Neural cell (in vitro differentiated cells): ENCODE results near the gene AKR1C3. TPM values are rescaled to one million over a fixed set of nuclear protein-coding genes. Genes with fewer than 3 reads are reported as not detected.

Experiments used
- H2AFZ ChIP-seq: fragments of 200-600, 300-800 bp; sonication (generic), shearing (Covaris generic); 2 replicates; pipeline ENCODE4 v1.6.0; 2014; ENCODE audit warnings: low read depth, mild to moderate bottlenecking, antibody characterized with exemption, low read length, moderate library complexity
- H3F3A ChIP-seq: fragments of 200-600 bp; shearing (Covaris generic); 2 replicates; pipeline ENCODE4 v1.6.1; 2016; ENCODE audit warnings: mild to moderate bottlenecking, moderate library complexity, mixed read lengths, antibody characterized with exemption, low read length; ENCODE audit not compliant: insufficient read depth, poor library complexity, severe bottlenecking
- H3K27ac ChIP-seq: fragments of 200-600, 300-800 bp; sonication (generic), shearing (Covaris generic); 2 replicates; pipeline ENCODE4 v1.5.1; 2014; ENCODE audit warnings: mild to moderate bottlenecking, low read length, moderate library complexity
- H3K27me3 ChIP-seq: fragments of 300-800, 200-600 bp; sonication (generic), shearing (Covaris generic); 2 replicates; pipeline ENCODE4 v1.6.0; 2014; ENCODE audit warnings: mild to moderate bottlenecking, low read depth, low read length, moderate library complexity; ENCODE audit not compliant: insufficient read depth
- H3K36me3 ChIP-seq: fragments of 300-800, 200-600 bp; sonication (generic), shearing (Covaris generic); 2 replicates; pipeline ENCODE4 v1.5.1; 2014; ENCODE audit warnings: mild to moderate bottlenecking, antibody characterized with exemption, low read length, moderate library complexity; ENCODE audit not compliant: insufficient read depth
- H3K4me2 ChIP-seq: fragments of 300-800, 200-600 bp; sonication (generic), shearing (Covaris generic); 2 replicates; pipeline ENCODE4 v1.6.0; 2014; ENCODE audit warnings: mild to moderate bottlenecking, low read length
- H3K4me3 ChIP-seq: fragments of 300-800, 200-600 bp; sonication (generic), shearing (Covaris generic); 2 replicates; pipeline ENCODE4 v1.5.1; 2014; ENCODE audit warnings: mild to moderate bottlenecking, low read length, moderate library complexity
- H3K79me2 ChIP-seq: fragments of 200-600 bp; shearing (Covaris generic); replicated peaks from 2 replicates; pipeline ENCODE4 v1.6.0; 2014; ENCODE audit warnings: mild to moderate bottlenecking, low read length, moderate library complexity; ENCODE audit not compliant: insufficient read depth
- H3K9ac ChIP-seq: fragments of 300-800, 200-600 bp; sonication (generic), shearing (Covaris generic); 2 replicates; pipeline ENCODE4 v1.6.1; 2016; ENCODE audit warnings: mild to moderate bottlenecking, low read length, mixed read lengths
- H3K9me2 ChIP-seq: fragments of 200-600 bp; shearing (Covaris generic); 2 replicates; pipeline ENCODE4 v1.6.1; 2016; ENCODE audit warnings: mild to moderate bottlenecking, low read length, mixed read lengths; ENCODE audit not compliant: insufficient read depth
- H3K9me3 ChIP-seq: fragments of 200-600, 300-800 bp; sonication (generic), shearing (Covaris generic); 2 replicates; pipeline ENCODE4 v1.6.1; 2016; ENCODE audit warnings: mild to moderate bottlenecking, mixed run types, low read length, moderate library complexity, mixed read lengths
- H4K20me1 ChIP-seq: fragments of 200-600 bp; shearing (Covaris generic); 2 replicates; pipeline ENCODE4 v1.6.1; 2016; ENCODE audit warnings: mild to moderate bottlenecking, mixed run types; ENCODE audit not compliant: insufficient read depth
- CTCF ChIP-seq: fragments of 450-650 bp; IDR thresholded peaks from 2 replicates; pipeline ENCODE4 v1.5.1; 2014; ENCODE audit warnings: antibody characterized with exemption, mild to moderate bottlenecking, moderate library complexity; ENCODE audit not compliant: poor library complexity, severe bottlenecking
- EP300 ChIP-seq: fragments of 450-650 bp; conservative IDR thresholded peaks from 2 replicates; pipeline ENCODE4 v1.6.1; 2014; ENCODE audit warnings: antibody characterized with exemption, mild to moderate bottlenecking, moderate library complexity; ENCODE audit not compliant: poor library complexity, severe bottlenecking
- EZH2 ChIP-seq: fragments of 200-600, 300-800 bp; shearing (Covaris generic), sonication (generic); IDR thresholded peaks from 2 replicates; pipeline ENCODE4 v1.6.1; 2014; ENCODE audit warnings: antibody characterized with exemption, low read length, borderline replicate concordance, mild to moderate bottlenecking; ENCODE audit not compliant: insufficient read depth, poor library complexity, severe bottlenecking
- MXI1 ChIP-seq: fragments of 450-650 bp; conservative IDR thresholded peaks from 2 replicates; pipeline ENCODE4 v1.6.1; 2014; ENCODE audit warnings: antibody characterized with exemption, mild to moderate bottlenecking; ENCODE audit not compliant: poor library complexity, severe bottlenecking
- POLR2AphosphoS5 ChIP-seq: IDR thresholded peaks from 2 replicates; pipeline ENCODE4 v1.6.1; 2012
- RAD21 ChIP-seq: fragments of 450-650 bp; conservative IDR thresholded peaks from 2 replicates; pipeline ENCODE4 v1.6.1; 2014; ENCODE audit warnings: antibody characterized with exemption, mild to moderate bottlenecking, moderate library complexity
- REST ChIP-seq: IDR thresholded peaks from 2 replicates; pipeline ENCODE4 v1.6.1; 2012; ENCODE audit warnings: borderline replicate concordance
- SMC3 ChIP-seq: fragments of 450-650 bp; conservative IDR thresholded peaks from 2 replicates; pipeline ENCODE4 v1.6.1; 2014; ENCODE audit warnings: antibody characterized with exemption, mild to moderate bottlenecking, moderate library complexity; ENCODE audit not compliant: poor library complexity
- TAF1 ChIP-seq: IDR thresholded peaks from 2 replicates; pipeline ENCODE4 v1.6.1; 2012; ENCODE audit warnings: low read depth
- polyA plus RNA-seq: library from polyadenylated mRNA; depleted of rRNA; stranded (reverse); fragments of >200 nt; gene quantifications from 2 replicates; pipeline ENCODE4 v1.2.3, GENCODE V29; 2014

AKR1C3 gene
- polyA plus RNA-seq, 1 donor from 2014 or later, result 2.7 TPM

GRCh38 chr10:5143137-5143536, 48.9 kb downstream of the AKR1C3 start:
- Histone ChIP-seq H3K4me2 (no peak overlapping the region), H3K27ac (no peak overlapping the region), H3K79me2 (no peaks in the 10 kb centered on the region), H3K9ac (no peak overlapping the region), H3K4me3 (no peak overlapping the region), H2AFZ (no peak overlapping the region), H3F3A (no peaks in the 10 kb centered on the region), H3K9me3 (no peaks in the 10 kb centered on the region), H3K27me3 (no peaks in the 10 kb centered on the region), H4K20me1 (no peaks in the 10 kb centered on the region), H3K9me2 (no peaks in the 10 kb centered on the region), H3K36me3 (no peaks in the 10 kb centered on the region)
- TF ChIP-seq POLR2AphosphoS5 (no peak), EP300 (no peak), CTCF (no peak), TAF1 (no peak), SMC3 (no peak), MXI1 (no peak), RAD21 (no peak), REST (no peak), EZH2 (no peak)

- Histone ChIP-seq H3K9ac (no peak overlapping the region), H3K36me3 (no peaks in the 10 kb centered on the region), H2AFZ (no peak overlapping the region), H3K79me2 (no peaks in the 10 kb centered on the region), H3K27ac (no peak overlapping the region), H4K20me1 (no peaks in the 10 kb centered on the region), H3K27me3 (no peaks in the 10 kb centered on the region), H3K9me2 (no peaks in the 10 kb centered on the region), H3F3A (no peaks in the 10 kb centered on the region), H3K9me3 (no peaks in the 10 kb centered on the region), H3K4me3 (no peak overlapping the region), H3K4me2 (no peak overlapping the region)
- TF ChIP-seq TAF1, result no peak
- TF ChIP-seq MXI1, result no peak
- no peak for TF ChIP-seq POLR2AphosphoS5
- no peak for TF ChIP-seq RAD21
- no peak for TF ChIP-seq EP300
- TF ChIP-seq REST, result no peak
- TF ChIP-seq EZH2, result no peak
- no peak for TF ChIP-seq SMC3
- no peak for TF ChIP-seq CTCF
Measured at GRCh38 chr10:5146920-5147254, 52.7 kb downstream of the AKR1C3 start.
